HepG2 (cell line): ENCODE data around the gene CPLX3. TPM values are rescaled to one million over a fixed set of nuclear protein-coding genes. Genes with fewer than 3 reads are reported as not detected.

Experiments
- E2F2 ChIP-seq: sonication (generic); formaldehyde crosslinking; IDR thresholded peaks from 2 replicates; pipeline ENCODE4 v1.4.0; 2020; ENCODE audit warnings: missing genetic modification reagents, borderline replicate concordance
- ELF1 ChIP-seq: sonication (generic); formaldehyde crosslinking; IDR thresholded peaks from 2 replicates; pipeline ENCODE4 v1.4.0; 2020; ENCODE audit warnings: missing genetic modification reagents
- FUBP1 ChIP-seq: sonication (generic); formaldehyde crosslinking; IDR thresholded peaks from 2 replicates; pipeline ENCODE4 v1.5.1; 2020; ENCODE audit warnings: missing genetic modification reagents, mild to moderate bottlenecking, borderline replicate concordance
- GATAD1 ChIP-seq: IDR thresholded peaks from 2 replicates; pipeline ENCODE4 v1.6.1; 2016; ENCODE audit warnings: missing genetic modification reagents, missing compliant biosample characterization
- GLMP ChIP-seq: sonication (generic); formaldehyde crosslinking; IDR thresholded peaks from 2 replicates; pipeline ENCODE4 v1.9.0; 2021; ENCODE audit warnings: missing genetic modification reagents, mild to moderate bottlenecking, borderline replicate concordance
- MBNL3 ChIP-seq: fragments of 250-450 bp; sonication (Bioruptor Pico); conservative IDR thresholded peaks from 2 replicates; pipeline ENCODE4 v1.8.0; 2022; ENCODE audit warnings: mild to moderate bottlenecking, inconsistent platforms
- MNT ChIP-seq: fragments of 450-650 bp; IDR thresholded peaks from 2 replicates; pipeline ENCODE4 v1.6.1; 2016
- NFYB ChIP-seq: sonication (generic); formaldehyde crosslinking; IDR thresholded peaks from 2 replicates; pipeline ENCODE4 v1.4.0; 2020; ENCODE audit warnings: missing genetic modification reagents
- NRL ChIP-seq: sonication (generic); formaldehyde crosslinking; IDR thresholded peaks from 2 replicates; pipeline ENCODE4 v1.5.0; 2020; ENCODE audit warnings: missing genetic modification reagents, mild to moderate bottlenecking, moderate library complexity, borderline replicate concordance
- PAWR ChIP-seq: sonication (generic); formaldehyde crosslinking; IDR thresholded peaks from 2 replicates; pipeline ENCODE4 v1.4.0; 2020; ENCODE audit warnings: missing genetic modification reagents, mild to moderate bottlenecking, borderline replicate concordance
- PHF20 ChIP-seq: sonication (generic); formaldehyde crosslinking; IDR thresholded peaks from 2 replicates; pipeline ENCODE4 v1.5.0; 2020; ENCODE audit warnings: mild to moderate bottlenecking, missing genetic modification reagents
- SMAD1 ChIP-seq: sonication (generic); formaldehyde crosslinking; IDR thresholded peaks from 2 replicates; pipeline ENCODE4 v1.4.0; 2020; ENCODE audit warnings: missing genetic modification reagents, low read depth, mild to moderate bottlenecking, borderline replicate concordance
- SYNCRIP ChIP-seq: fragments of 200-400 bp; formaldehyde crosslinking; IDR thresholded peaks from 2 replicates; pipeline ENCODE4 v1.6.1; 2018; ENCODE audit warnings: mild to moderate bottlenecking, low read depth, low read length; ENCODE audit not compliant: insufficient read depth
- TARDBP ChIP-seq: sonication (generic); formaldehyde crosslinking; IDR thresholded peaks from 2 replicates; pipeline ENCODE4 v1.8.0; 2022; ENCODE audit warnings: mild to moderate bottlenecking, missing genetic modification reagents
- ZFP91 ChIP-seq: sonication (generic); formaldehyde crosslinking; IDR thresholded peaks from 2 replicates; pipeline ENCODE4 v1.9.0; 2022; ENCODE audit warnings: missing genetic modification reagents, mild to moderate bottlenecking, borderline replicate concordance
- ZNF205 ChIP-seq: IDR thresholded peaks from 2 replicates; pipeline ENCODE4 v1.6.1; 2018; ENCODE audit warnings: missing biosample characterization, missing genetic modification reagents
- ZNF331 ChIP-seq: sonication (generic); formaldehyde crosslinking; IDR thresholded peaks from 2 replicates; pipeline ENCODE4 v1.4.0; 2020; ENCODE audit warnings: missing genetic modification reagents
- ZNF367 ChIP-seq: sonication (generic); formaldehyde crosslinking; IDR thresholded peaks from 2 replicates; pipeline ENCODE4 v1.4.0; 2020; ENCODE audit warnings: missing genetic modification reagents, borderline replicate concordance
- ZNF615 ChIP-seq: sonication (generic); formaldehyde crosslinking; IDR thresholded peaks from 2 replicates; pipeline ENCODE4 v1.5.0; 2020; ENCODE audit warnings: mild to moderate bottlenecking, missing genetic modification reagents, borderline replicate concordance
- ZNF766 ChIP-seq: sonication (generic); formaldehyde crosslinking; IDR thresholded peaks from 2 replicates; pipeline ENCODE4 v1.5.0; 2020; ENCODE audit warnings: missing genetic modification reagents, borderline replicate concordance
- ZNF775 ChIP-seq: sonication (generic); formaldehyde crosslinking; IDR thresholded peaks from 2 replicates; pipeline ENCODE4 v1.4.0; 2020; ENCODE audit warnings: missing genetic modification reagents, mild to moderate bottlenecking, moderate library complexity, borderline replicate concordance
- polyA plus RNA-seq, 8 experiments: library from polyadenylated mRNA; depleted of rRNA in 3 of 8; stranded (reverse) in 7 of 8; unstranded in 1 of 8; fragments of >200 nt; fragmentation: Illumina TruSeq in 4 of 8; extraction: Trizol in 4 of 8; gene quantifications; 2 replicates each; pipeline versions ENCODE4 v1.2.1 to v1.2.3, GENCODE V29; 2011 to 2016; ENCODE audit warnings: low read depth in 4 of 8, missing spikeins in 1 of 8, mixed read lengths in 1 of 8; ENCODE audit not compliant: insufficient read depth in 1 of 8
- total RNA-seq, 5 experiments: library from RNA; depleted of rRNA; stranded (reverse); fragments of >200 nt; fragmentation: Illumina TruSeq; extraction: Trizol; gene quantifications; 2 replicates each; pipeline ENCODE4 v1.2.3, GENCODE V29; 2016; ENCODE audit warnings: low read depth in 1 of 5

Gene CPLX3
- total and polyA plus RNA-seq, 2 of the 13 experiments (the other 11 are each of a cell fraction or from before 2014, with no cell fraction given) = not detected

GRCh38 chr15:74842581-74843444 is 16.4 kb downstream of the CPLX3 start, which contains the start of gene ULK3 (continued):
- TF ChIP-seq ZFP91 = peak; percentile 42; the same call in 1 of the 2 replicates
- TF ChIP-seq ZNF367 (CRISPR knock-in tag) = no peak
- TF ChIP-seq TARDBP (CRISPR knock-in tag) = peak; percentile 13; the same call in 1 of the 2 replicates
- TF ChIP-seq MNT = peak; percentile 61
- TF ChIP-seq NRL (CRISPR knock-in tag) = 0 out of 2 replicates have a peak, but pooled peaks have one; percentile 17
- TF ChIP-seq PAWR (CRISPR knock-in tag) = 0 out of 2 replicates have a peak, but pooled peaks have one; percentile 65
- TF ChIP-seq FUBP1 (CRISPR knock-in tag) = no peak
- no peak for TF ChIP-seq PHF20 (CRISPR knock-in tag)
- TF ChIP-seq E2F2 (CRISPR knock-in tag) = no peak
- TF ChIP-seq ZNF766 (CRISPR knock-in tag) = no peak
- no peak for TF ChIP-seq SMAD1 (CRISPR knock-in tag)
- no peak for TF ChIP-seq GLMP (CRISPR knock-in tag)
- TF ChIP-seq SYNCRIP = no peak
- TF ChIP-seq GATAD1 (CRISPR knock-in tag) = peak; percentile 16; the same call in 1 of the 2 replicates
- TF ChIP-seq ZNF615 = no peak
- TF ChIP-seq ELF1 (CRISPR knock-in tag) = no peak
- peak; percentile 55 for TF ChIP-seq NFYB (CRISPR knock-in tag)
- no peak; the same call in 1 of the 2 replicates for TF ChIP-seq ZNF331 (CRISPR knock-in tag)
- peak; percentile 64 for TF ChIP-seq ZNF205 (CRISPR knock-in tag)
- TF ChIP-seq MBNL3 (CRISPR knock-in tag) = no peak
- no peak for TF ChIP-seq ZNF775 (CRISPR knock-in tag)
